Measurements from ENCODE around the gene TULP1. TPM values are rescaled to one million over a fixed set of nuclear protein-coding genes. Genes with fewer than 3 reads are reported as not detected.
A peak's percentile ranks its signal among the peaks of the same experiment; 100 is the strongest.

Gene TULP1
- total RNA-seq, 1 experiment from 2014 or later = not detected

GRCh38 chr6:35524380-35525020, 11.8 kb upstream of the TULP1 start:
- no TSS peak for BruUV-seq (replicated peaks)
- no peaks in the 10 kb centered on the region for H3K4me1 ChIP-seq (ENCODE audit: insufficient read depth, low read length)
- H2AFZ ChIP-seq (ENCODE audit: low read length) = no peak overlapping the region
- ATAC-seq = no peak
- no peak overlapping the region for H3K4me2 ChIP-seq (ENCODE audit: low read length)
- CTCF ChIA-PET = interaction anchor here (0.6 to 0.9 kb wide), 2 partner anchors 28 to 248 kb away, joined by 3 to 7 read pairs; no protein-coding TSS in a partner anchor
- no peaks in the 10 kb centered on the region for H3K9me3 ChIP-seq (ENCODE audit: low read length)
- no peaks in the 10 kb centered on the region for H3K79me2 ChIP-seq (ENCODE audit: low read length)
- no peak for TF ChIP-seq EZH2 (IDR thresholded peaks at IDR 0.05; ENCODE audit: low read length, unreplicated experiment)
- H3K9ac ChIP-seq (ENCODE audit: low read length) = no peak overlapping the region
- intact Hi-C loops (cut with micrococcal nuclease) = loop anchor here (5.0 to 10.0 kb wide), 2 partner anchors 90 to 163 kb away; partner anchors contain the start of gene FKBP5
- no peaks in the 10 kb centered on the region for H3K27me3 ChIP-seq (ENCODE audit: low read length)
- no peaks in the 10 kb centered on the region for H4K20me1 ChIP-seq (ENCODE audit: low read length)
- DNase-seq = no peak
- H3K4me3 ChIP-seq (ENCODE audit: low read length) = no peak overlapping the region
- H3K27ac ChIP-seq (ENCODE audit: low read length) = no peak overlapping the region
- no peaks in the 10 kb centered on the region for H3K36me3 ChIP-seq (ENCODE audit: low read depth, low read length)
- H3K9me2 ChIP-seq (replicated peaks; ENCODE audit: low read length) = no peaks in the 10 kb centered on the region
- no peaks in the 10 kb centered on the region for H3F3A ChIP-seq (ENCODE audit: low read length, unreplicated experiment)
- POLR2A ChIA-PET (ENCODE audit: unreplicated experiment) = no interaction called here

- peak; percentile 98 for ATAC-seq
- CTCF ChIA-PET = interaction anchor here (0.6 to 1.4 kb wide), 14 partner anchors 8 to 309 kb away, joined by 3 to 25 read pairs (median 5); partner anchors contain the start of gene ARMC12
- peak overlapping the region; percentile 85 for H3K4me2 ChIP-seq (ENCODE audit: low read length)
Observed at GRCh38 chr6:35522660-35523658, 10.3 kb upstream of the TULP1 start.

More at GRCh38 chr6:35522660-35523658, 10.3 kb upstream of the TULP1 start:
- Histone ChIP-seq H3K9ac (ENCODE audit: low read length) (no peak overlapping the region), H3K9me2 (replicated peaks; ENCODE audit: low read length) (no peaks in the 10 kb centered on the region), H3K4me3 (ENCODE audit: low read length) (peak overlapping the region; percentile 62), H3K27me3 (ENCODE audit: low read length) (no peaks in the 10 kb centered on the region), H3K9me3 (ENCODE audit: low read length) (no peaks in the 10 kb centered on the region), H3K36me3 (ENCODE audit: low read depth, low read length) (no peaks in the 10 kb centered on the region), H3K79me2 (ENCODE audit: low read length) (no peaks in the 10 kb centered on the region), H3K4me1 (ENCODE audit: insufficient read depth, low read length) (no peaks in the 10 kb centered on the region), H3K27ac (ENCODE audit: low read length) (no peak overlapping the region), H4K20me1 (ENCODE audit: low read length) (no peaks in the 10 kb centered on the region), H3F3A (ENCODE audit: low read length, unreplicated experiment) (no peaks in the 10 kb centered on the region), H2AFZ (ENCODE audit: low read length) (peak overlapping the region; percentile 93)
- POLR2A ChIA-PET (ENCODE audit: unreplicated experiment) = interaction anchor here (0.6 kb wide), 1 partner anchor 164 kb away, joined by 7 read pairs; no protein-coding TSS in a partner anchor
- no TSS peak for BruUV-seq (replicated peaks)
- TF ChIP-seq CTCF (conservative IDR thresholded peaks at IDR 0.05; ENCODE audit: low read depth, low read length) = peak; percentile 90
- no peak for TF ChIP-seq EZH2phosphoT487 (IDR thresholded peaks at IDR 0.05; ENCODE audit: borderline replicate concordance, low read length)
- no peak for TF ChIP-seq EZH2 (IDR thresholded peaks at IDR 0.05; ENCODE audit: low read length, unreplicated experiment)
- intact Hi-C loops (cut with micrococcal nuclease) = loop anchor here (1.0 to 10.0 kb wide), 5 partner anchors 30 to 214 kb away; partner anchors contain the start of genes ARMC12 and FKBP5
- peak; percentile 82 for DNase-seq
